HL-60/S4 treated with retinoic acid at 250 ng/mL for 4 days and 3 days (cell line): Measurements from ENCODE around the gene FGFR3.

Experiments used
- in situ Hi-C: fragments of 300-500 bp; cut with MboI; formaldehyde crosslinking; loops from 2 replicates; pipeline ENCODE4 v1.7.0; 2022; ENCODE audit warnings: low sequenced_read_pairs

The FGFR3 gene

GRCh38 chr4:1792832-1793495 lies at the start of gene FGFR3:
Gene FGFR3, plus strand, starts transcription at chr4:1793293. Its CDS starts 642 bp downstream, at chr4:1793935.
- in situ Hi-C loops = no loop called here

- in situ Hi-C loops = loop anchor here (10.0 kb wide), 1 partner anchor 161 kb away; no protein-coding TSS in a partner anchor
Observed at GRCh38 chr4:1743551-1743950, 49.5 kb upstream of the FGFR3 start.

- in situ Hi-C loops = loop anchor here (10.0 kb wide), 1 partner anchor 161 kb away; no protein-coding TSS in a partner anchor
Observed at GRCh38 chr4:1743975-1744374, 49.1 kb upstream of the FGFR3 start.

GRCh38 chr4:1744552-1744951 lies 48.5 kb upstream of the FGFR3 start:
- in situ Hi-C loops = loop anchor here (10.0 kb wide), 1 partner anchor 160 kb away; no protein-coding TSS in a partner anchor

GRCh38 chr4:1745165-1745564 lies 47.9 kb upstream of the FGFR3 start:
- in situ Hi-C loops = loop anchor here (10.0 kb wide), 1 partner anchor 160 kb away; no protein-coding TSS in a partner anchor

- in situ Hi-C loops = loop anchor here (10.0 kb wide), 1 partner anchor 159 kb away; no protein-coding TSS in a partner anchor
Observed at GRCh38 chr4:1745697-1746096, 47.4 kb upstream of the FGFR3 start.

- in situ Hi-C loops = loop anchor here (10.0 kb wide), 1 partner anchor 159 kb away; no protein-coding TSS in a partner anchor
Observed at GRCh38 chr4:1746265-1746691, 46.8 kb upstream of the FGFR3 start.

- in situ Hi-C loops = loop anchor here (10.0 kb wide), 1 partner anchor 158 kb away; no protein-coding TSS in a partner anchor
Observed at GRCh38 chr4:1746919-1747602, 46.0 kb upstream of the FGFR3 start.

GRCh38 chr4:1747603-1747967 lies 45.5 kb upstream of the FGFR3 start:
- in situ Hi-C loops = loop anchor here (10.0 kb wide), 1 partner anchor 157 kb away; no protein-coding TSS in a partner anchor

- in situ Hi-C loops = loop anchor here (10.0 kb wide), 1 partner anchor 156 kb away; no protein-coding TSS in a partner anchor
Observed at GRCh38 chr4:1748465-1748995, 44.6 kb upstream of the FGFR3 start.

- in situ Hi-C loops = loop anchor here (10.0 kb wide), 1 partner anchor 155 kb away; no protein-coding TSS in a partner anchor
Observed at GRCh38 chr4:1749370-1749769, 43.7 kb upstream of the FGFR3 start.

GRCh38 chr4:1749826-1750225 lies 43.3 kb upstream of the FGFR3 start:
- in situ Hi-C loops = loop anchor here (10.0 kb wide), 1 partner anchor 155 kb away; no protein-coding TSS in a partner anchor

GRCh38 chr4:1750381-1751154 lies 42.5 kb upstream of the FGFR3 start:
- in situ Hi-C loops = no loop called here

- in situ Hi-C loops = no loop called here
Observed at GRCh38 chr4:1751155-1751918, 41.8 kb upstream of the FGFR3 start.

- in situ Hi-C loops = no loop called here
Observed at GRCh38 chr4:1751919-1752283, 41.2 kb upstream of the FGFR3 start.

GRCh38 chr4:1752284-1753041 lies 40.6 kb upstream of the FGFR3 start:
- in situ Hi-C loops = no loop called here

- in situ Hi-C loops = no loop called here
Observed at GRCh38 chr4:1753294-1753696, 39.8 kb upstream of the FGFR3 start.

- in situ Hi-C loops = no loop called here
Observed at GRCh38 chr4:1753697-1754311, 39.3 kb upstream of the FGFR3 start.

GRCh38 chr4:1754336-1754735 lies 38.8 kb upstream of the FGFR3 start:
- in situ Hi-C loops = no loop called here
